A673 (cell line): Measurements from ENCODE around the gene MPRIP. TPM values are rescaled to one million over a fixed set of nuclear protein-coding genes. Genes with fewer than 3 reads are reported as not detected.

Experiments used
- BruUV-seq: library from RNA; stranded (reverse); fragments of 400-500 nt; replicated peaks from 2 replicates; lab custom pipeline; 2021; lab: Mats Ljungman, UMichigan
- CTCF ChIA-PET: fragments of 300-600 bp; sonication (Branson Sonifier 250); formaldehyde crosslinking; loops from one replicate; lab custom pipeline; 2022; ENCODE audit warnings: antibody characterized with exemption; lab: Charles Lee
- POLR2A ChIA-PET: fragments of 300-600 bp; sonication (Branson Sonifier 250); formaldehyde crosslinking; loops from one replicate; lab custom pipeline; 2022; ENCODE audit warnings: antibody characterized with exemption; ENCODE audit not compliant: low non-redundant PET; lab: Charles Lee
- DNase-seq: peaks from one replicate; pipeline ENCODE4 v3.0.0-alpha.2; 2015; ENCODE audit warnings: low spot score
- H3K27ac ChIP-seq: fragments of 200-600 bp; sonication (generic); 2 replicates; pipeline ENCODE4 v1.5.1; 2016; ENCODE audit warnings: mixed run types, low read depth, mild to moderate bottlenecking, mixed read lengths, antibody characterized with exemption, low read length; ENCODE audit not compliant: poor library complexity, severe bottlenecking
- H3K27me3 ChIP-seq: fragments of 200-600 bp; sonication (generic); replicated peaks from 2 replicates; pipeline ENCODE4 v1.6.1; 2017; ENCODE audit warnings: mixed run types, low read depth, mild to moderate bottlenecking, mixed read lengths, antibody characterized with exemption, low read length; ENCODE audit not compliant: insufficient read depth, poor library complexity
- H3K36me3 ChIP-seq: fragments of 200-600 bp; sonication (generic); 2 replicates; pipeline ENCODE4 v1.6.1; 2016; ENCODE audit warnings: mixed run types, mild to moderate bottlenecking, mixed read lengths, antibody characterized with exemption, low read length; ENCODE audit not compliant: insufficient read depth, poor library complexity, severe bottlenecking
- H3K4me1 ChIP-seq: fragments of 200-600 bp; sonication (generic); 2 replicates; pipeline ENCODE4 v1.6.1; 2017; ENCODE audit warnings: mixed run types, mild to moderate bottlenecking, mixed read lengths, antibody characterized with exemption, low read length; ENCODE audit not compliant: insufficient read depth, poor library complexity, severe bottlenecking
- H3K4me3 ChIP-seq: fragments of 200-600 bp; sonication (generic); 2 replicates; pipeline ENCODE4 v1.5.1; 2016; ENCODE audit warnings: low read depth, mixed run types, mild to moderate bottlenecking, mixed read lengths, low read length; ENCODE audit not compliant: poor library complexity, severe bottlenecking
- H3K9me3 ChIP-seq: fragments of 200-600 bp; sonication (generic); 2 replicates; pipeline ENCODE4 v1.6.1; 2016; ENCODE audit warnings: mixed run types, low read depth, mild to moderate bottlenecking, mixed read lengths, antibody characterized with exemption, low read length; ENCODE audit not compliant: poor library complexity, severe bottlenecking
- EZH2 ChIP-seq: fragments of 200-600 bp; sonication (generic); IDR thresholded peaks from 2 replicates; pipeline ENCODE4 v1.6.1; 2017; ENCODE audit warnings: borderline replicate concordance, low read depth, mild to moderate bottlenecking, mixed read lengths, antibody characterized with exemption, low read length; ENCODE audit not compliant: poor library complexity, severe bottlenecking
- intact Hi-C: fragments of 100-400 bp; cut with micrococcal nuclease; formaldehyde crosslinking; loops from one replicate; pipeline ENCODE4 v1.10.0; 2022; ENCODE audit not compliant: unreplicated experiment
- total RNA-seq: library from RNA; stranded (reverse); gene quantifications from 2 replicates; pipeline ENCODE4 v1.2.3, GENCODE V29; 2021
- TF ChIP-seq, protein P1 (sequence below): fragments of 300-800, 200-600 bp; sonication (generic); conservative IDR thresholded peaks from 2 replicates; pipeline ENCODE4 v1.5.1; 2017; ENCODE audit warnings: low read depth, mild to moderate bottlenecking, antibody characterized with exemption, low read length, moderate library complexity, mixed read lengths

Gene MPRIP
- total RNA-seq, 1 experiment from 2014 or later: 290 TPM

DNA sequence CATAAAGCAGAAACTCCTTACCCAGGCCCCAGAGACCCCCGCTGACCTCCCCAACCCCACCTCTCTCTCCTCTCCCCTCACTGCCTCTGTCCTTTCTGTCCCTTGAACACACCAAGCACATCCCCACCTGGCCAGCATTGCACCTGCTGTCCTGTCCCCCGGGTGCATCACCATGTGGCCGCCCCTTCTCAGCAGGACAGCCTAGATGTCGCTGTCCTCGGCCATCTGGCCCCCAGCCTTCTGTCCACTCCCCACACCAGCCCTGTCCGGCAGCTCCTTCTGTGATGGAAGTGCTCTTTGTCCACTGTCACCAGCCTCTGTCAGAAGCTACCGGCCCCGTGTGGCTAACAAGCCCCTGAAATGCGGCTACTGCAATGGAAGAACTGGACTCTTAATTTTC is 12.3 kb upstream of the MPRIP start:
- no peaks in the 10 kb centered on the region for H3K36me3 ChIP-seq
- no peaks in the 10 kb centered on the region for H3K9me3 ChIP-seq
- H3K27ac ChIP-seq: no peak overlapping the region
- intact Hi-C loops: no loop called here
- no peak overlapping the region for H3K4me3 ChIP-seq
- CTCF ChIA-PET: no interaction called here
- POLR2A ChIA-PET: no interaction called here
- DNase-seq: no peak
- H3K27me3 ChIP-seq: no peaks in the 10 kb centered on the region
- no peak for TF ChIP-seq EZH2
- TF ChIP-seq, protein P1, sequence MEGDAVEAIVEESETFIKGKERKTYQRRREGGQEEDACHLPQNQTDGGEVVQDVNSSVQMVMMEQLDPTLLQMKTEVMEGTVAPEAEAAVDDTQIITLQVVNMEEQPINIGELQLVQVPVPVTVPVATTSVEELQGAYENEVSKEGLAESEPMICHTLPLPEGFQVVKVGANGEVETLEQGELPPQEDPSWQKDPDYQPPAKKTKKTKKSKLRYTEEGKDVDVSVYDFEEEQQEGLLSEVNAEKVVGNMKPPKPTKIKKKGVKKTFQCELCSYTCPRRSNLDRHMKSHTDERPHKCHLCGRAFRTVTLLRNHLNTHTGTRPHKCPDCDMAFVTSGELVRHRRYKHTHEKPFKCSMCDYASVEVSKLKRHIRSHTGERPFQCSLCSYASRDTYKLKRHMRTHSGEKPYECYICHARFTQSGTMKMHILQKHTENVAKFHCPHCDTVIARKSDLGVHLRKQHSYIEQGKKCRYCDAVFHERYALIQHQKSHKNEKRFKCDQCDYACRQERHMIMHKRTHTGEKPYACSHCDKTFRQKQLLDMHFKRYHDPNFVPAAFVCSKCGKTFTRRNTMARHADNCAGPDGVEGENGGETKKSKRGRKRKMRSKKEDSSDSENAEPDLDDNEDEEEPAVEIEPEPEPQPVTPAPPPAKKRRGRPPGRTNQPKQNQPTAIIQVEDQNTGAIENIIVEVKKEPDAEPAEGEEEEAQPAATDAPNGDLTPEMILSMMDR: no peak
- BruUV-seq: no TSS peak
- peaks cover 17% of the 10 kb centered on the region for H3K4me1 ChIP-seq

DNA sequence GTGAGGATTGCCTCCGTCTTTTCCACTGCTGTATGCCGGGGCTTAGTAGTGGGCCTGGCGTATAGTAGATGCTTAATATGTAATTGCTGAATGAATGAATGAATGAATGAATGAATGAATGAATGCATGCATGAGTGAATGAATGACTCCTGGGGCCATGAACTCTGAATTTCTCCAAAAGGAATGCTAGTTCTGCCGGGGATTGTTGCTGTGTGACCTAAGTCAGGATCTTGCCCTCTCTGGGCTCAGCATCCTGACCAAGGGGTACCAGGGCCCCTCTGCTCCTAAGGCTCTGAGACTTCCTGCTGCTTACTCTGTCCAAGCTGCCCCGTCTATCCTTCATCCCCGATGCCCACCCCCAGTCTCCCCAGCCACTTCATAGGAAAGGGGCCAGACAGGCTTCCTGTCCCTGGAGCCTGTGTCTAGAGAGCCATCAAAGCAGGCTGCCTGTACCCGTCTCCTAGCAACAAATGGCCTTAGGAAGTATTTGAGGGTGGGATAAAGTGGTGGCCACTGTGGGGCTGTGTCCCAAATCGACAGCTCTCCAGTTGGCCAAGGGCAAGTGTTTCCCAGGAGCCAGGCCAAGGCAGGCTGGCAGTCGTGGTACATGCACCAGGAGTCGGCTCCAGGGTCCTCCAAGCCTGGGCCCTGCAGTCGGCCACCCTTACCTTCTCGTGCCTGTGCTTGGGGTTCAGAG is 11.6 kb upstream of the MPRIP start:
- no peak for DNase-seq
- Histone ChIP-seq H3K27ac (no peak overlapping the region), H3K9me3 (no peaks in the 10 kb centered on the region), H3K36me3 (no peaks in the 10 kb centered on the region), H3K4me1 (peaks cover 14% of the 10 kb centered on the region), H3K27me3 (no peaks in the 10 kb centered on the region), H3K4me3 (no peak overlapping the region)
- TF ChIP-seq, protein P1: no peak
- TF ChIP-seq EZH2: no peak
- intact Hi-C loops: no loop called here
- POLR2A ChIA-PET: no interaction called here
- CTCF ChIA-PET: no interaction called here
- no TSS peak for BruUV-seq

DNA sequence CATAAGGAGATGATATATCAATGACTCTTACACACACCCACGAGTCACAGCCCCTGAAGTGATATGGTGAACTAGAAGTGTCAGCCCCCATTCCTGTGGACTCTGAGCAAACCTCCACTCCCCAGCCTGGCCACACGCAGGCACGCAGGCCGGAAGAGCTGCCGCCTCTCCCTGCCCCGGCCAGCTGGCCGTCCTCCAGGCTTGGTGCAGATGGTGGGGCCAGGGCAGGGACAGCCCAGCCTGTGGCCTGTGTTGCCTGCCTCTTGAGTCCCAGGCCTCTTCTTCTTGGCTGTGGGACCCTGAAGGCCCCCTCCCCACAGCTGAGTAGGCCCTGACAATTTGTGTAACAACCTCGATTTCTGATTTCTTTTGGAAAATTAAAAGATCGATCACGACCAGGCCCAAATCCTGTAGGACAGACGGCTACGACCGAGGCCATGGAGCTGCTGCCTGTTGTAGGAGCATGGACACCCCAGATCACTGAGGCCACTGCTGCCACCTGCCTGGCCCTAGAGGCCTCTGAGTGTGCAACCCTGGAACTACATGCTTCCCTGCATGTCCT is 10.0 kb upstream of the MPRIP start:
- intact Hi-C loops: no loop called here
- no TSS peak for BruUV-seq
- no peaks in the 10 kb centered on the region for H3K27me3 ChIP-seq
- no peaks in the 10 kb centered on the region for H3K9me3 ChIP-seq
- DNase-seq: no peak
- ChIA-PET POLR2A (no interaction called here), CTCF (interaction anchor here (0.6 kb wide), 1 partner anchor 32 kb away, joined by 14 read pairs; no protein-coding TSS in a partner anchor)
- no peak overlapping the region for H3K4me3 ChIP-seq
- H3K27ac ChIP-seq: no peak overlapping the region
- no peaks in the 10 kb centered on the region for H3K36me3 ChIP-seq
- TF ChIP-seq, protein P1: no peak
- TF ChIP-seq EZH2: no peak
- peaks cover 14% of the 10 kb centered on the region for H3K4me1 ChIP-seq
